ENCODE results near the gene HES5. TPM values are rescaled to one million over a fixed set of nuclear protein-coding genes. Genes with fewer than 3 reads are reported as not detected.

Gene HES5
- total and polyA plus RNA-seq, 2 experiments from 2014 or later: 0.16 to 0.21 TPM

- TF ChIP-seq ZNF462 (CRISPR knock-in tag; IDR thresholded peaks at IDR 0.05): no peak
Measured at GRCh38 chr1:2547210-2548067, 17.4 kb upstream of the HES5 start (continued).

GRCh38 chr1:2546515-2547209, 16.6 kb upstream of the HES5 start:
- H3K27me3 Mint-ChIP-seq (ENCODE audit: insufficient read depth, low read depth, poor library complexity): peaks cover 18% of the 10 kb centered on the region
- H2AFZ ChIP-seq: 0 out of 2 replicates have a peak overlapping the region, but pooled peaks have one; percentile 14

More at GRCh38 chr1:2546515-2547209, 16.6 kb upstream of the HES5 start:
- DNase-seq (ENCODE audit: low spot score): peak; percentile 93
- peak overlapping the region; percentile 92 for H3K4me2 ChIP-seq
- H3K4me1 Mint-ChIP-seq: peaks cover 4% of the 10 kb centered on the region; the same call in 1 of the 3 replicates
- no peaks in the 10 kb centered on the region for H3K9me3 Mint-ChIP-seq
- H3K4me1 ChIP-seq (ENCODE audit: insufficient read depth): peaks cover 16% of the 10 kb centered on the region; the same call in 1 of the 2 replicates
- H3K36me3 Mint-ChIP-seq (ENCODE audit: low read depth): no peaks in the 10 kb centered on the region
- H3K4me3 Mint-ChIP-seq: peak overlapping the region; percentile 77
- no peaks in the 10 kb centered on the region for H3K79me2 ChIP-seq (replicated peaks; ENCODE audit: insufficient read depth)
- no peaks in the 10 kb centered on the region for H3K9me2 ChIP-seq (ENCODE audit: insufficient read depth)
- no peaks in the 10 kb centered on the region for H4K20me1 ChIP-seq (replicated peaks; ENCODE audit: insufficient read depth)
- H3K27ac Mint-ChIP-seq: 0 out of 2 replicates have a peak overlapping the region, but pooled peaks have one; percentile 44
- ATAC-seq: peak; percentile 59
- peaks cover 5% of the 10 kb centered on the region; the same call in 1 of the 2 replicates for H3F3A ChIP-seq (replicated peaks; ENCODE audit: low read depth)
- H3K27me3 ChIP-seq (ENCODE audit: insufficient read depth): no peaks in the 10 kb centered on the region
- H3K4me3 ChIP-seq: peak overlapping the region; percentile 85
- H3K36me3 ChIP-seq (ENCODE audit: insufficient read depth): no peaks in the 10 kb centered on the region
- peak overlapping the region; percentile 84 for H3K27ac ChIP-seq (ENCODE audit: low read depth)
- TF ChIP-seq POLR2AphosphoS5 (IDR thresholded peaks at IDR 0.05; ENCODE audit: low read depth) (peak; percentile 41; the same call in 1 of the 2 replicates), EZH2phosphoT487 (IDR thresholded peaks at IDR 0.05; ENCODE audit: unreplicated experiment) (no peak)
